Measurements from ENCODE around the gene NRM. TPM values are rescaled to one million over a fixed set of nuclear protein-coding genes. Genes with fewer than 3 reads are reported as not detected.

The NRM gene
- total and polyA plus RNA-seq, 2 experiments from 2014 or later, result 13.8 to 33.8 TPM

- H3K36me3 Mint-ChIP-seq (ENCODE audit: low read depth), result peaks cover 50% of the 10 kb centered on the region
- Histone ChIP-seq H3K4me3 (no peak overlapping the region), H3F3A (replicated peaks; ENCODE audit: low read depth) (no peaks in the 10 kb centered on the region), H3K9me2 (ENCODE audit: insufficient read depth) (no peaks in the 10 kb centered on the region), H3K4me1 (ENCODE audit: insufficient read depth) (no peaks in the 10 kb centered on the region), H3K27ac (ENCODE audit: low read depth) (no peak overlapping the region), H3K36me3 (ENCODE audit: insufficient read depth) (peaks cover 4% of the 10 kb centered on the region; the same call in 1 of the 2 replicates), H3K4me2 (no peak overlapping the region), H2AFZ (no peak overlapping the region), H4K20me1 (replicated peaks; ENCODE audit: insufficient read depth) (peaks cover 4% of the 10 kb centered on the region; the same call in 1 of the 2 replicates), H3K79me2 (replicated peaks; ENCODE audit: insufficient read depth) (peaks cover 6% of the 10 kb centered on the region), H3K27me3 (ENCODE audit: insufficient read depth) (no peaks in the 10 kb centered on the region)
- ATAC-seq (no peak), DNase-seq (ENCODE audit: low spot score) (no peak)
- no peaks in the 10 kb centered on the region; the same call in 2 of the 3 replicates for H3K4me1 Mint-ChIP-seq
- no peak overlapping the region for H3K27ac Mint-ChIP-seq
- TF ChIP-seq REST (IDR thresholded peaks at IDR 0.05; ENCODE audit: unreplicated experiment), result no peak
- no peaks in the 10 kb centered on the region for H3K9me3 Mint-ChIP-seq
- H3K4me3 Mint-ChIP-seq, result no peak overlapping the region
- peaks cover 6% of the 10 kb centered on the region for H3K27me3 Mint-ChIP-seq (ENCODE audit: insufficient read depth, low read depth, poor library complexity)
Measured at GRCh38 chr6:30640481-30640880, 50.3 kb downstream of the NRM start.

Small RNA genes within 50 kb of the gene (small RNA-seq; reads per million reads assigned to genes)
- gene RF00019 (ENCODE audit: low replicate concordance), result not detected

Other genes with a start within 250 kb of the NRM start
- 36.0 and 44.2 TPM in 2 replicates for gene HLA-E, start 201.5 kb downstream of the NRM start, total RNA-seq (2014; rRNA removed; shearing (Covaris generic))
- 15.6 and 15.9 TPM in 2 replicates for gene HLA-E, start 201.5 kb downstream of the NRM start, polyA plus RNA-seq (2016; fragmentation: Nextera tagmentation; extraction: Ambion mirVana)
- 29.6 and 42.5 TPM in 2 replicates for gene GNL1, start 134.5 kb downstream of the NRM start, total RNA-seq (2014; rRNA removed; shearing (Covaris generic))
- 30.8 and 31.4 TPM in 2 replicates for gene GNL1, start 134.5 kb downstream of the NRM start, polyA plus RNA-seq (2016; fragmentation: Nextera tagmentation; extraction: Ambion mirVana)
- 7.5 and 15.2 TPM in 2 replicates for gene PRR3, start 133.7 kb downstream of the NRM start, total RNA-seq (2014; rRNA removed; shearing (Covaris generic))
- 8.2 and 10.9 TPM in 2 replicates for gene PRR3, start 133.7 kb downstream of the NRM start, polyA plus RNA-seq (2016; fragmentation: Nextera tagmentation; extraction: Ambion mirVana)
- gene ABCF1, start 119.5 kb downstream of the NRM start, total RNA-seq (2014; rRNA removed; shearing (Covaris generic)), result 85.8 and 92.6 TPM in 2 replicates
- 244 and 279 TPM in 2 replicates for gene ABCF1, start 119.5 kb downstream of the NRM start, polyA plus RNA-seq (2016; fragmentation: Nextera tagmentation; extraction: Ambion mirVana)
- gene PPP1R10, start 73.7 kb downstream of the NRM start, total RNA-seq (2014; rRNA removed; shearing (Covaris generic)), result 41.0 and 41.3 TPM in 2 replicates
- gene PPP1R10, start 73.7 kb downstream of the NRM start, polyA plus RNA-seq (2016; fragmentation: Nextera tagmentation; extraction: Ambion mirVana), result 41.9 and 42.9 TPM in 2 replicates
- 49.1 and 49.2 TPM in 2 replicates for gene MRPS18B, start 73.1 kb downstream of the NRM start, total RNA-seq (2014; rRNA removed; shearing (Covaris generic))
- gene MRPS18B, start 73.1 kb downstream of the NRM start, polyA plus RNA-seq (2016; fragmentation: Nextera tagmentation; extraction: Ambion mirVana), result 73.6 and 78.8 TPM in 2 replicates
- 8.9 and 12.8 TPM in 2 replicates for gene ATAT1, start 64.1 kb downstream of the NRM start, total RNA-seq (2014; rRNA removed; shearing (Covaris generic))
- 20.6 and 23.0 TPM in 2 replicates for gene ATAT1, start 64.1 kb downstream of the NRM start, polyA plus RNA-seq (2016; fragmentation: Nextera tagmentation; extraction: Ambion mirVana)
- 4.7 and 12.5 TPM in 2 replicates for gene C6orf136, start 43.9 kb downstream of the NRM start, total RNA-seq (2014; rRNA removed; shearing (Covaris generic))
- gene C6orf136, start 43.9 kb downstream of the NRM start, polyA plus RNA-seq (2016; fragmentation: Nextera tagmentation; extraction: Ambion mirVana), result 24.5 and 27.5 TPM in 2 replicates
- gene DHX16, start 18.0 kb downstream of the NRM start, total RNA-seq (2014; rRNA removed; shearing (Covaris generic)), result 30.8 and 31.3 TPM in 2 replicates
- 16.0 and 16.2 TPM in 2 replicates for gene DHX16, start 18.0 kb downstream of the NRM start, polyA plus RNA-seq (2016; fragmentation: Nextera tagmentation; extraction: Ambion mirVana)
- gene PPP1R18, start 4.3 kb downstream of the NRM start, total RNA-seq (2014; rRNA removed; shearing (Covaris generic)), result 18.2 and 19.2 TPM in 2 replicates
- 17.1 and 21.2 TPM in 2 replicates for gene PPP1R18, start 4.3 kb downstream of the NRM start, polyA plus RNA-seq (2016; fragmentation: Nextera tagmentation; extraction: Ambion mirVana)
- gene MDC1, start 26.3 kb upstream of the NRM start, total RNA-seq (2014; rRNA removed; shearing (Covaris generic)), result 28.9 and 32.7 TPM in 2 replicates
- 17.2 and 19.7 TPM in 2 replicates for gene MDC1, start 26.3 kb upstream of the NRM start, polyA plus RNA-seq (2016; fragmentation: Nextera tagmentation; extraction: Ambion mirVana)
- 1,591 and 1,704 TPM in 2 replicates for gene TUBB, start 29.4 kb upstream of the NRM start, total RNA-seq (2014; rRNA removed; shearing (Covaris generic))
- gene TUBB, start 29.4 kb upstream of the NRM start, polyA plus RNA-seq (2016; fragmentation: Nextera tagmentation; extraction: Ambion mirVana), result 1,041 and 1,059 TPM in 2 replicates
- 70.4 and 94.5 TPM in 2 replicates for gene FLOT1, start 51.7 kb upstream of the NRM start, total RNA-seq (2014; rRNA removed; shearing (Covaris generic))
- gene FLOT1, start 51.7 kb upstream of the NRM start, polyA plus RNA-seq (2016; fragmentation: Nextera tagmentation; extraction: Ambion mirVana), result 72.2 and 75.1 TPM in 2 replicates
- gene IER3, start 53.6 kb upstream of the NRM start, total RNA-seq (2014; rRNA removed; shearing (Covaris generic)), result 14.1 and 19.9 TPM in 2 replicates
- gene IER3, start 53.6 kb upstream of the NRM start, polyA plus RNA-seq (2016; fragmentation: Nextera tagmentation; extraction: Ambion mirVana), result 21.2 and 23.3 TPM in 2 replicates
- 140 and 154 TPM in 2 replicates for gene DDR1, start 193.5 kb upstream of the NRM start, total RNA-seq (2014; rRNA removed; shearing (Covaris generic))
- gene DDR1, start 193.5 kb upstream of the NRM start, polyA plus RNA-seq (2016; fragmentation: Nextera tagmentation; extraction: Ambion mirVana), result 58.3 and 71.6 TPM in 2 replicates
- 32.6 and 46.5 TPM in 2 replicates for gene GTF2H4, start 217.2 kb upstream of the NRM start, total RNA-seq (2014; rRNA removed; shearing (Covaris generic))
- 14.1 and 14.8 TPM in 2 replicates for gene GTF2H4, start 217.2 kb upstream of the NRM start, polyA plus RNA-seq (2016; fragmentation: Nextera tagmentation; extraction: Ambion mirVana)
- 34.0 and 36.4 TPM in 2 replicates for gene VARS2, start 223.3 kb upstream of the NRM start, total RNA-seq (2014; rRNA removed; shearing (Covaris generic))
- gene VARS2, start 223.3 kb upstream of the NRM start, polyA plus RNA-seq (2016; fragmentation: Nextera tagmentation; extraction: Ambion mirVana), result 13.7 and 14.2 TPM in 2 replicates
- not detected in 2 replicates for gene SFTA2, start 241.2 kb upstream of the NRM start, total RNA-seq (2014; rRNA removed; shearing (Covaris generic))
- not detected in 2 replicates for gene SFTA2, start 241.2 kb upstream of the NRM start, polyA plus RNA-seq (2016; fragmentation: Nextera tagmentation; extraction: Ambion mirVana)
- 0.12 TPM in 1 of 2 replicates, not detected in the other for gene MUCL3, start 250.0 kb upstream of the NRM start, total RNA-seq (2014; rRNA removed; shearing (Covaris generic))
- gene MUCL3, start 250.0 kb upstream of the NRM start, polyA plus RNA-seq (2016; fragmentation: Nextera tagmentation; extraction: Ambion mirVana), result 0.32 and 0.40 TPM in 2 replicates